ENCODE results near the gene FPGS.

- TF ChIP-seq POLR2AphosphoS5 (IDR thresholded peaks at IDR 0.05; ENCODE audit: borderline replicate concordance, low read depth, low read length), result no peak
- TF ChIP-seq EZH2 (IDR thresholded peaks at IDR 0.05), result no peak
- TF ChIP-seq FOXP2 (optimal IDR thresholded peaks at IDR 0.05; ENCODE audit: control extremely low read depth, extremely low read length, insufficient read depth), result no peak
These were observed 41.2 kb upstream of the FPGS start for GRCh38 chr9:127761491-127761956.
